HG02840 (cell line): ENCODE results near the gene TEX264.
"Not testable (repeated sequence)": the region's sequence is repeated elsewhere in the genome, so short reads cannot be mapped to it uniquely, and the experiment has no call there.

ENCODE experiments used
- ATAC-seq: cut with Tn5 transposase; IDR thresholded peaks from one replicate; pipeline ENCODE4 v1.9.1; 2021; ENCODE audit warnings: mild to moderate bottlenecking, moderate library complexity, moderate number of reproducible peaks; ENCODE audit not compliant: unreplicated experiment, low FRiP score

TEX264 gene, protein sequence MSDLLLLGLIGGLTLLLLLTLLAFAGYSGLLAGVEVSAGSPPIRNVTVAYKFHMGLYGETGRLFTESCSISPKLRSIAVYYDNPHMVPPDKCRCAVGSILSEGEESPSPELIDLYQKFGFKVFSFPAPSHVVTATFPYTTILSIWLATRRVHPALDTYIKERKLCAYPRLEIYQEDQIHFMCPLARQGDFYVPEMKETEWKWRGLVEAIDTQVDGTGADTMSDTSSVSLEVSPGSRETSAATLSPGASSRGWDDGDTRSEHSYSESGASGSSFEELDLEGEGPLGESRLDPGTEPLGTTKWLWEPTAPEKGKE

DNA sequence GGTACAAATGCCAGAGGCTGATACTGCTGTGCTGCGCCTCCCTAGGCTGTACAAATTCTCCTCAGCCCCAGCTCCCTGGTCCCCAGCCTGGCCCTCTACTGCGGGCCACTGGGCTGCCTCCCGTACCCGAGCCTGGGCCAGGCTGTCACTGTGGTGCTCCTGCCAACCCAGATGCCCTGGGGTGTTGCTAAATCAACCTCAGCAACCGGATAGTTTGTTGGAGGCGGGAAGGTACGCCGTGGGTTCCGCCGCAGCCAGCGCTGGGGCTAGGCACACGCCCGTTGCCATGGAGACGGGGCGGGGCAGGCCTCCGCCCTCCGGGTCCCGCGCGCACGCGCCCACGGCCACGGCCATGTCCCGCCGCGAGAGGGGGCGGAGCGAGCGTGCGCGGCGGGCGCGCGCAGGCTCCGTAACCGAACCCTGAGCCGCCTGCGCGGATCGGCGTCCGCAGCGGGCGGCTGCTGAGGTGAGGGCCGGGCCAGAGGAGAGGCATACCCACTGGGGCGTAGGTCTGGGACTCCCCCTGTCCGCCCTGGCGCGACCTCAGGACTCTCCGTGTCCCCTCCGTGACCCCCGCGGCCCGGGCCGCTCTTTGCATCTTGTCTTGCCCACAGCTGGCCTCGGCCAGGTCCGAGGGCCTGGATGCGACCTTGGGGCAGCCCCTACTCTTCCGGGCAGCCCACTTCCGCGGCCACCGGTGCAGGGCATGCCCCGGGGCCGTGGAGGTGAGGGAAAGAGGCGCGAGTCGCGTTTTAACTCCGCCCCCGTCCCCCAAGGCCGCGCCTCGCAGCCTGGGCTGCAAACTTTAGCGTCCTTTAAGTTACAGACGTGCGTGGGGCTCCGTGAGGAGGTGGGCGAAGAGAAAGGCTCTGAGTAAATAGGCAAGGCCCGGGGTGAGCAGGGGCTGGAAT is at the start of gene TEX264:
Gene TEX264 (plus strand): TSS at position 430 of the 911 bp plus-strand sequence. CDS start 3,053 bp downstream, outside the sequence.
- peak; percentile 70 for ATAC-seq

DNA sequence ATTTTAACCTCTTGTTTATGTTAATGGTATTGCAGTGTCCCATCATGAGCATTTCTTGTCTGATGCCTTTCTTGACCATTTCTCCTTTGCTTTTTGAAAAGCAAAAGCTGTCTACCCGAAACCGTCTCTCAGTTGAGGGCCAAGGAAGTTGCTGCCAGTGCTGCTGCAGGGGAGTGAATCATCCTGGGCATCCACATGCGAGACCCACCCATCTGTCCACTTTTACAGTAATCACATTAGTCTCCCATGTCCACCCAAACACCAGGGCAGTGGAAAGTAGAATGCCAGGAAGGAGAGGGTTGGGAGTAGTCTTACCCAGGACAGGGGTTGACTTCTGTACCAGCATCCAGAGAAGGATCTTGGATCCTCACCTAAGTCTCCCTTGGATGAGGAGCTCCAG is 48.6 kb upstream of the TEX264 start:
- ATAC-seq = no peak

DNA sequence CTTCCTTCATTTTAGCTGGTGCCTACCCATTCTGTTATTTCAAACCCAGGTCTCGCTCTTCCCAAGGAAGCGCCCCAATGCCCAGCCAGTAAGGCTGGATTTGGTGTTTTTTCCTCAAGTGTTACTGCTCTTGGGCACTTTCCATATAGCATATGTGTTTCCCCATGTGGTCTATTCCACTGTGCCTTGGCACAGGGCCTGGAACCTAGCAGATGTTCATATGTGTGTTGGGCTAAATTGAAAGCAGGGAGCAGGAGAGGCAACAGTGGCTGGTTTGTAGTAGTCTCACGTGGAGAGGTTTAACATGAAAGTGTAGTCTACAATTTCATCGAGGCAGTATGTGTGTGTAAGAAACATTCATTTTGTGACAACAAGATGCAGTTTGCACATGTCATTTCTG is 48.2 kb upstream of the TEX264 start:
- ATAC-seq = no peak

DNA sequence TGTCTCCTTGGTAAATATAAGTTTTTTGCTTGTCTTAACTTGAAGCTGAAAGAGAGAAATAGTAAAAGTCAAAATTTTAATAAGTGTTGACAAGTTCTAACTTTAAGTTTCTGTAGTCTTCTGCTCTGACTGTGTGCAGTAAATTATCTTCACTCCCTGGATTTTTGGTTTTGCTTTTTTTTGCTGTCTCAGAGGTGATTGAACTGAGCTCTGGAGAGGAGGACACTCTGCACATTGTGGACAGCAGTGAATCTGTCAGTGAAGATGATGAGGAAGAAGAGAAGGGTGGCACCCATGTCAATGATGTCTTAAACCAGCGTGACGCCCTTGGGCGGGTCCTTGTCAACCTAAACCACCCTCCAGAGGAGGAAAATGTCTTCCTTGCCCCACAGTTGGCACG is 40.5 kb upstream of the TEX264 start:
- ATAC-seq = no peak

DNA sequence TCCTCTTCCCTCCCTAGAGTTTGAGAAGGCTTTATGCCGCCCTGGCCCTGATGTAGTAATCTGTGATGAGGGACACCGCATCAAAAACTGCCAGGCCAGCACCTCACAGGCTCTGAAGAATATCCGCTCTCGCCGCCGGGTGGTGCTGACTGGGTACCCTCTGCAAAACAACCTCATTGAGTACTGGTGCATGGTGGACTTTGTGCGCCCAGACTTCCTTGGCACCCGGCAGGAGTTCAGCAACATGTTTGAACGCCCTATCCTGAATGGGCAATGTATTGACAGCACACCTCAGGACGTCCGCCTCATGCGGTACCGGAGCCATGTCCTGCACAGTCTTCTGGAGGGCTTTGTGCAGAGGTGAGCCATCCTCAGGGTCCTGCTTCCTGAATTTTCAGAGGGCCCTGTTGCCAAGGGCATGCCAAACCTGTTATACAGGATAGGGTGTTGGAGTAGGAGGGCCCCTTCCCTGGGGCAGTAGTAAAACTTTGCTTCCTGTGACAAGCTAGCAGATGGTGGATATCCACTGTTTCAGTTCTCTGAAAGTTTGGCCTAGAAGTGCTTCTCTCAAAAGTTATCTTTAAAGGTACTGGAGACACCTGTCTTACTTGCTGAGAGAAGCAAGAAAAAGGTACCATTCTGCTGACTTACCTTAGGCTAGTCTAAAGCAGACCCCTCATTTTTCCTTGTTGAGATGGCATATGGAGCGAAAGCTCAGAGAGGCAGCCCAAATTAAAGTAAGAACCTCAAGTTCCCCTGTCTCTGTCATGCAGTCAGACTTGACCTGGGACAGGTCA is 33.7 kb upstream of the TEX264 start:
- no peak for ATAC-seq

DNA sequence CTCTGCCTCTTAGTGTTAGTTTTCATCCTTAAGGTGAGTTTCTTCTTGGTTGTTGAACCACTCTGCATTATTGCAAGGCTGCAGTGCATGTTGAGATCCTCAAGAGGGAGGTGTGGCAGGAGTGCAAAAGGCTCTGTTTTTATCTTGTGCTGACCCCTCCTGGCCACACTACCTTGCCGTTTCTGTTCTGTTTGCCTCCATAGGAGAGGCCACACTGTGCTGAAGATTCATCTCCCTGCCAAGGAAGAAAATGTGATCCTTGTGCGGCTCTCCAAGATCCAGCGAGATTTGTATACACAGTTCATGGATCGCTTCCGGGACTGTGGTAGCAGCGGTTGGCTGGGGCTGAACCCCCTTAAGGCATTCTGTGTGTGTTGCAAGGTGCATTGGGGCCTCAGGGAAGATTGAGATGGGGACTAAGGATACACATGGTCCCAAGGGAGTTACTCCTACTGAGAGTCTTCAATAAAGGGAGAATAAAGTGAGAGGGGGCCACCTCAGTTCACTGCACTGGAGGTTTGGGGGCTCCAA is 33.0 kb upstream of the TEX264 start:
- no peak for ATAC-seq

DNA sequence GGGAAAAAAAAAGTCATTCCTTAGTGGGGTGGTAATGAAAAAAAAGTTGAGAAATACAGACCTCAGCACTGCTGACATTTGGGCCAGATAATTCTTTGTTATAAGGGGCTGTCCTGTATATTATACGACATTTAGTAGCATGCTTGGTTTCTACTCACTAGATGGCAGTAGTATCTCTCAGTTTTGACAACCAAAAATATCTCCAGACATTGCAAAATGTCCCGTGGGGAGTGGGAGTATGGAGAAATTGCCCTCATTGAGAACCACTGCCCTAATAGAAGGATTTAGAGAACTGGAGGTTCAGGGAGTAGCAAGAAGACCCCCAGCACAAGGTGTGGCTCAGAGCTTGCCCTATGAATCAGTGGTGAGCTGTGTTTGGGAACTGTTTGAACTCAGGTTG is 28.6 kb upstream of the TEX264 start:
- no peak for ATAC-seq

DNA sequence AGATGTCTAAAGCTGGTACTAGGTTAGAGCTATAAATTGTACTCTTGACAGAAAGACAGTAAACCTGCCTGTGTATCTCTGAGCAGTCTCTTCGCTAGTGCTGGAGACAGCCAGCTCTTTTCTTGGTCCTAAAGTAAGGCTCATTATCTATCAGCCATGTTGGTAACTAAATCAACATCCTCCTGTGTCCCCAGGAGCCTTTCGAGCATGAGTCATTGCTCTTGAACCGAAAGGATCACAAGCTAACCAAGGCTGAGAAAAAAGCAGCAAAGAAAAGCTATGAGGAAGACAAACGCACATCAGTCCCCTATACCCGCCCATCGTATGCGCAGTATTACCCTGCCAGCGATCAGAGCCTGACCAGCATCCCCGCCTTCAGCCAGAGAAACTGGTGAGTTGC is 25.0 kb upstream of the TEX264 start:
- ATAC-seq = no peak

DNA sequence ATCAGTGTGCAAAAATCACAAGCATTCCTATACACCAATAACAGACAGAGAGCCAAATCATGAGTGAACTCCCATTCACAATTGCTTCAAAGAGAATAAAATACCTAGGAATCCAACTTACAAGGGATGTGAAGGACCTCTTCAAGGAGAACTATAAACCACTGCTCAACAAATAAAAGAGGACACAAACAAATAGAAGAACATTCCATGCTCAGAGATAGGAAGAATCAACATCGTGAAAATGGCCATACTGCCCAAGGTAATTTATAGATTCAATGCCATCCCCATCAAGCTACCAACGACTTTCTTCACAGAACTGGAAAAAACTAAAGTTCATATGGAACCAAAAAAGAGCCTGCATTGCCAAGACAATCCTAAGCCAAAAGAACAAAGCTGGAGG is 18.9 kb upstream of the TEX264 start:
- ATAC-seq = not testable (repeated sequence)

DNA sequence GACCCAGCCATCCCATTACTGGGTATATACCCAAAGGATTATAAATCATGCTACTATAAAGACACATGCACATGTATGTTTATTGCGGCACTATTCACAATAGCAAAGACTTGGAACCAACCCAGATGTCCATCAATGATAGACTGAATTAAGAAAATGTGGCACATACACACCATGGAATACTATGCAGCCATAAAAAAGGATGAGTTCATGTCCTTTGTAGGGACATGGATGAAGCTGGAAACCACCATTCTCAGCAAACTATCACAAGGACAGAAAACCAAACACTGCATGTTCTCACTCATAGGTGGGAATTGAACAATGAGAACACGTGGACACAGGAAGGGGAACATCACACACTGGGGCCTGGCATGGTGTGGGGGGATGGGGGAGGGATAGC is 17.6 kb upstream of the TEX264 start:
- not testable (repeated sequence) for ATAC-seq

DNA sequence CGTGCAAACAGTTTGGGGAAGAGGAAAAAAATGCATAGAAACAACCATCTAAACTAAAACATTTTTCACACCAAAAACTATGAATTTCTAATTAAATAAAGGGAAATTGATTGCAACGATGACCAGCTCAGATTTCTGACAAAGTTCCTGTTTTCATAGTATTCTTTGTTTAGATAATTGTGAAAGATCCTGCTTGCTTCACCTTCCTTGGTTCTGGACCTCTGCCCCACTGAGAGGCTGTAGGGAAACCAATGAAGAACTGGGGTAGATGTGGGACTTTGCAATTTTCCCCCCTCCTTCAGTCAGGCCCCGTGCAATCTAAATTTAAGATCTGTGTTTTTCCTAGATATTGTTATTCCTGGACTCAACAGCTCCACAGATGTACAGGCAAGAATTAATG is 13.8 kb upstream of the TEX264 start:
- no peak for ATAC-seq

DNA sequence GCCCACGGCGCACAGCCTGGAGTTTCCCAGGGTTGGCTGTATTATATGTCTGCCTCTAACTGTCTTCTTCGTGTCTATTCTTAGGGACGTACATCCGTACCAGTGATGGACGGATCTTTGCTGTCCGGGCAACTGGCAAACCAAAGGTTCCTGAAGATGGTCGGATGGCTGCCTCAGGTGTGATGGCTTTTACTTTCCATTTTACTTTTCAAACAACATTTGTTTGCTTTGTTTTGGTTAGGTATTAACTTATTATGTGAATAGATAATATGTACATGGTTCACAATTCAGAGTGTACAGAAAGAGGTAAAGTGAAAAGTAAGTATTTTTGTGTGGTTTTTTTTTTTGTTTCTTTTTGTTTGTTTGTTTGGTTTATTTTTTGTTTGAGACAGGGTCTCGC is 11.1 kb upstream of the TEX264 start:
- ATAC-seq = no peak

DNA sequence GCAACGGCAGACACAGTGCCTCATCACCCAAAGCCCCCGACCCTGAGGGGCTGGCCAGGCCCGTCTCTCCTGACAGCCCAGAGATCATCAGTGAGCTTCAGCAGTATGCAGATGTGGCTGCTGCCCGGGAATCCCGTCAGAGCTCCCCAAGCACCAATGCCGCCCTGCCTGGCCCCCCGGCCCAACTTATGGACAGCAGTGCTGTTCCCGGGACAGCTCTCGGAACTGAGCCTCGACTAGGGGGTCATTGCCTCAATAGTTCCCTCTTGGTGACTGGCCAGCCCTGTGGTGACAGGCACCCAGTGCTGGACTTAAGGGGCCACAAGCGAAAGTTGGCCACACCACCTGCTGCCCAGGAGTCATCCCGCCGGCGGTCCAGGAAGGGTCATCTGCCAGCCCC is 8.6 kb upstream of the TEX264 start:
- no peak for ATAC-seq

DNA sequence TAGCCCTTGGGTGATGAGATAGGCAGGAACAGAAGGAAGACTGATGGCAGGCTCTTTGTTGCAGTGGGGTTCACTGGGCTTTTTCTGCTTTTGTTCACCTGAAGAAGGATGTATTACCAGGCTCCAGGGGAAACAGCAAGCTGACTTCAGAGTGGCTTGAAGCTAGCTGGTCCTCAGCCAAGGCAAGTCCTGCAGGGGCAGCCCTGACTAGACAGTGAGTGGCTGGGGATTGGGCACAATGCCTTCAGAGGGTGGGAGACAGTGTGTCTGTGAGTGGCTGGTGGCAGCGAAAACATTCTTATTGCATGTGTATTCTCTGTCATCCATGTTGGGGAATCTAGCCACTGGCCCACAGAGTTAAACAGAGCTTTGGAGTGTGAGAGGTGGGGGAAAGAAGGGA is 2.3 kb upstream of the TEX264 start:
- ATAC-seq = no peak

DNA sequence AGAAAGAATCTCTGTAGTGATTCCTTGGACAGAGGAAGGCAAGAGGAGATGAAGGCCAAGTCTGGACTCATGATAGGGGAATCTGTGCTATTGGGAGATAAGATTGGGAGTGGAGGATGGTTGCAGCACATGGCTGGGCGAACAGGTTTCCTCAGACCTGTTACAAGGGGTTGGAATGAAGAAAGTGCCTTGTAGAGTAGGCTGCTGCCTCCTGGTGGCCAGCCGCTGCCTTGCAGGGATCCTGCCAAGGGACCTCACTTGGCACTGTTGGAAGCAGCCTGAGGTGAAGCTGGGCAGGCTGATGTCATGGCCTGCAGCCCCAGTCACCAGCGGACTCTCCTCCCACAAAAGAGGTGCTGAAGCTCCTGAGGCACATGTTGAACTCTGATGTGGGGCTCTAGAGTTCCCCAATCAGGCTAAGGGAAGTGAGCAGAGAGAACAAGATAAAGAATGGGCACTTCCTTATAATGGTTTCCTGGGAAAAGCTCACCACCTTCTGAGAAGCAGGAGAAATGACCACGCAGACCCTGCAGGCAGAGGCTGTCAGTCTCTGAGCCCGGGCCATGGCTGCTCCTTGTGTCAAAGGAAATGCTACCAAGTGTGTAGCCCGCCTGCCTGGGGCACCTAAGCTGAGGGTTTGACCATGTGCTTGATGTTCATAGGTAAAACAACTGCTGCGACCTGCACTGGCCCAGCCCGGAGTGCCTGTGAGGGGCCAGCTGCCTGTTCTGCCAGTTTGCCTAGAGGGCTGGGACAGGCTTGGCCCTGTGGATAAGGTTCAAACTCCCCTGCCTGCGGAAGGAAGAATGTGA is 1.6 kb upstream of the TEX264 start:
- ATAC-seq = no peak

DNA sequence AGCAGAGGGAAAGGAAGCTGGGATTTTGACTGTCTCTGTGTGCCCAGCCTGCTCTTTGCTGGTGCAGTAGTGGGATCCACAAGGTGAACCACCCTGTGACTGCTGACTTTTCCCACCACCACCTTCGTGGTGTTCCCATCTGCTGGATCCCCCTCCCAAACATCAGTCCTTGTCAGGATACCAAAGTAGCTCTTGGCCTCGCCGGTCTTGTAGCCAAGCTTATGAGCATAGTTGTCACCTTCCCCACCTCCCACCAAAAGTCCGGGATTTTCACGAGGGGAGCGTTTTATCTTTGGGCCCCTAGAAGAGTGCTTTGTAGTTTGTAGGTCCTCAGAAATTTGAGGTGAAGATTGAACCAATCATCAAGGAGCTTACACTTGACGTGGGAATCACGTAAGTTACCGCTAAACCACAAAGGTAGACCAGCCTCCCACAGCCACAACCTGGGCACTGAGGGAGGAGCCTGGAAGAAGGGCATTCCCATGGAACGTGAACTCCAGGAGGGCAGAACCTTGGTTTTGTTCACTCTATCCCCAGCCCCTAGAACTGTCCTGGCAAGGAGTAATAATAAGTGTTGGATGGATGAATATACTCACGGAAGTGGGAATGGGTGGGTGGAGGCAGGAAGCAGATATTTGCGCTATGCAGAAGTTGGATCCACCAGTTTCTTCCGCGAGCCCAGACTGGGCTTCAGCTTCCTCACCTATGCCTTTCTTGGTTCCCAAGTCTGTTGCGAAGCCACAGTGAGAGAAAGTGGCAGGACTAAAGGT is 814 bp upstream of the TEX264 start:
- no peak for ATAC-seq

DNA sequence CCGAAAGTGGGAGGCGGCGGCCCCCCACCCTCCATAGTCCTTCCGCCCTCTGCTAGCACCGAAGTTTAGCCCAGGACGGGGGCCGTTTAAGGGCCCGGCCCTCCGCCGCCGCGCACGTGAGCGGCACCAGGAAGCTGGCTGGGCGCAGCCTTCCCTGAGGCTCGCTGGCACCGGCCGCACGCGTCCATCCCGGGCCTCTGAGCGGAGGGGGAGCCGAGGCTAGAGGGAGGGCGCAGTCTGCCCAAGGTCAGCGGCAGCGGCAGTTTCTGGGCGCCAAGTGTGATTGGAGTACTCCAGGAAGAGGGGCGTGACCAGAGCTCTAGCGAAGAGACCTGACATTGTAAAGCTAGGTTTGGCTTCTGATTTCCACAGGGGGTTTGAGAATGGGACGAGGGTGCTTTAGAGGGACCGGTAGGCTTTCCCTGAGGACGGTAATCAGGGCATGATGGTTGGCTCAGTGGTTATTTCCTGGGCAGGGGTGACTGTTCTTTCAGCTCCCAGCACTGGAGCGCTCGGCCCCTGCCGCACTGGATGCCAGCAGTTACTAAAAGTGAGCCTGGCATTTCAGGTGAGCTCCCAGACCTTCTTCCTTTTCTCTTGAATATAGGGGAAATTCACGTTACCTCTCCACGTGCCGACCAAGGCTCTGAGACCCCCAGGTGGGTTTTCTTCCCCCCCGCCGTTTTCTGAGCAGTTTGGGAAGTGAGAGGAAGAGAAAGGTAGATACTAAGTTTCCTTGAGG is 853 bp downstream of the TEX264 start:
- peak; percentile 40 for ATAC-seq

DNA sequence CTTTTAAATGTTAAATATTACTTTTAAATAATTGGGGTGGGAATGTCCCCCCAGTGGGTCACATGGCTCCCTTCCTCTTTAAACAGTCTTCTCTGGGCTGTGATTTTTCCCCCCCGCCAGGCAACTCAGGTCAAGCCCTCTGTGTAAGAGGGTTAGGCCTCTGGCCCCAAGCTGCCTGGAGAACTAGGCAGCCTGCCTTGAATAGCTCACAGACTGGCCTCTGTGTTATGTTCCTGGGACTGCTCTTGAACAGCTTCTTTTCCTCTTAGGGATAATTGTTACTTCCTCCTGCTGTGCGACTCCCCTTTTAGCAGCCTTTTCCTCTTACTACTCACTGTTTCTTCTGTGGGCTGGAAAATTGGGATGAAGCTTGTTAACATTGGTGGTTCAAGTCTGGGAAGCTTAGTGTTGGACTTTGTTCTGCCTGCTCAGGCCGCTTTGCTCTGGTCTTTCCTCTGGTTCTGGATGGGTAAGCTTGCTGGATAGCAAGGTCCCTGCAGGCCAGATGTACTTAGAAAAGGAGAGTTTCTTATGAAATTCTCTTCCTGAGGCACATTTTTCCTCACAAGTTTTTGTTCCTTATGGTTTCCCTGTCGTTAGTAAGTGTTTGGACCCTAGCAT is 2.2 kb downstream of the TEX264 start:
- no peak for ATAC-seq
